Activated CD4-positive, alpha-beta T cell treated with anti-CD3 and anti-CD28 coated beads, Interleukin-10, Interleukin-2, amounts not matched to agents 100 ng/mL and 50 ng/mL, durations not matched to agents 16 hours and 8 hours (primary cell): ENCODE results near the gene SERTAD3.
"Not testable (repeated sequence)": the region's sequence is repeated elsewhere in the genome, so short reads cannot be mapped to it uniquely, and the experiment has no call there.

Experiments
- DNase-seq: peaks from one replicate; pipeline ENCODE4 v3.0.0-alpha.2; 2020

SERTAD3 gene

GRCh38 chr19:40444000-40444824 lies at the start of gene SERTAD3:
TSS of gene SERTAD3 (minus strand) at chr19:40444335. CDS start at chr19:40442080, 2,255 bp downstream.
- DNase-seq: peak; percentile 97

- DNase-seq: no peak
These were observed 49.6 kb upstream of the SERTAD3 start for GRCh38 chr19:40493778-40494177.

- DNase-seq: no peak
These were observed 48.1 kb upstream of the SERTAD3 start for GRCh38 chr19:40492274-40492673.

- no peak for DNase-seq
These were observed 45.7 kb upstream of the SERTAD3 start for GRCh38 chr19:40489882-40490230.

- no peak for DNase-seq
These were observed 41.9 kb upstream of the SERTAD3 start for GRCh38 chr19:40486017-40486416.

GRCh38 chr19:40475878-40476644 lies 31.9 kb upstream of the SERTAD3 start:
- peak; percentile 19 for DNase-seq

- DNase-seq: no peak
These were observed 30.6 kb upstream of the SERTAD3 start for GRCh38 chr19:40474737-40475136.

- DNase-seq: no peak
These were observed 28.4 kb upstream of the SERTAD3 start for GRCh38 chr19:40472516-40472915.

- no peak for DNase-seq
These were observed 27.0 kb upstream of the SERTAD3 start for GRCh38 chr19:40471111-40471510.

GRCh38 chr19:40469011-40469410 lies 24.9 kb upstream of the SERTAD3 start:
- DNase-seq: no peak

- DNase-seq: no peak
These were observed 23.0 kb upstream of the SERTAD3 start, which contains the start of gene SPTBN4 for GRCh38 chr19:40466985-40467734. TSS of gene SPTBN4 (plus strand) at chr19:40467001. CDS start at chr19:40472622, 5,621 bp downstream.

- DNase-seq: no peak
These were observed 22.3 kb upstream of the SERTAD3 start for GRCh38 chr19:40466219-40466984.

GRCh38 chr19:40465557-40466218 lies 21.6 kb upstream of the SERTAD3 start, which contains the start of gene BLVRB:
TSS of gene BLVRB (minus strand) at chr19:40465745. CDS start at chr19:40465688, 57 bp downstream.
- peak; percentile 100 for DNase-seq

- DNase-seq: peak; percentile 79
These were observed 21.0 kb upstream of the SERTAD3 start for GRCh38 chr19:40465025-40465556.

GRCh38 chr19:40464059-40465024 lies 20.2 kb upstream of the SERTAD3 start:
- peak; percentile 66 for DNase-seq

GRCh38 chr19:40463587-40464037 lies 19.5 kb upstream of the SERTAD3 start:
- not testable (repeated sequence) for DNase-seq

GRCh38 chr19:40461669-40462221 lies 17.6 kb upstream of the SERTAD3 start:
- DNase-seq: no peak

- DNase-seq: no peak
These were observed 16.1 kb upstream of the SERTAD3 start for GRCh38 chr19:40460185-40460584.

GRCh38 chr19:40458597-40458974 lies 14.5 kb upstream of the SERTAD3 start:
- no peak for DNase-seq
